OCI-LY3 (cell line): ENCODE results near the gene TARBP1.
"Not testable (repeated sequence)": the region's sequence is repeated elsewhere in the genome, so short reads cannot be mapped to it uniquely, and the experiment has no call there.

Source experiments
- CTCF ChIP-seq: fragments of 200-600, 300-600 bp; sonication (generic); IDR thresholded peaks from 2 replicates; pipeline ENCODE4 v1.5.1; 2014; ENCODE audit warnings: antibody characterized with exemption, low read length, low read depth
- EZH2phosphoT487 ChIP-seq: fragments of 200-600 bp; shearing (Covaris generic); IDR thresholded peaks from 2 replicates; pipeline ENCODE4 v1.6.1; 2018; ENCODE audit warnings: antibody characterized with exemption, mixed run types, low read depth

GRCh38 chr1:234504251-234504650 lies 25.3 kb upstream of the TARBP1 start:
- TF ChIP-seq CTCF, EZH2phosphoT487: not testable (repeated sequence)
